ENCODE data around the gene EPN3.

The EPN3 gene

DNA sequence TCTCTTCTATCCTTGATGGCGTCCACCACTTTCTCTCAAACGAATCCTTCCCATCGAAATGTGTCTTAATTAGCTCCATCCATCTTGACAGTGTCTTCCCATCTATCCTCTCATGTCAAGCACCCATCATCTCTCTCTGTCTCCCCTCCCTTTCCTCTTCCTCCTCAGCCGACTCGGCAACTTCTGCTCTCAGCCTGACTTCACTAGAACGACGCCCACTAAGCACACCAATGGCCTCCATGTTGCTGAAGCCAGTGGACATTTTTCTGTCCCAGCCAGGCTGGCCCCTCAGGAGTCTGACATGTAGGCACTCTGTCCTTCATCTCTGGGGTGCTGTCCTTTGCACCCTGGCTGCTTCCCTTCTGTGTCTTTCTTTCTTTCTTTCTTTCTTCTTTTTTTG is 12.0 kb downstream of the EPN3 start:
- FAIRE-seq: no peak
- no peak for DNase-seq (ENCODE audit: insufficient read length, low spot score)
- TF ChIP-seq POLR2A (IDR thresholded peaks at IDR 0.05; ENCODE audit: low read depth, low read length): no peak

DNA sequence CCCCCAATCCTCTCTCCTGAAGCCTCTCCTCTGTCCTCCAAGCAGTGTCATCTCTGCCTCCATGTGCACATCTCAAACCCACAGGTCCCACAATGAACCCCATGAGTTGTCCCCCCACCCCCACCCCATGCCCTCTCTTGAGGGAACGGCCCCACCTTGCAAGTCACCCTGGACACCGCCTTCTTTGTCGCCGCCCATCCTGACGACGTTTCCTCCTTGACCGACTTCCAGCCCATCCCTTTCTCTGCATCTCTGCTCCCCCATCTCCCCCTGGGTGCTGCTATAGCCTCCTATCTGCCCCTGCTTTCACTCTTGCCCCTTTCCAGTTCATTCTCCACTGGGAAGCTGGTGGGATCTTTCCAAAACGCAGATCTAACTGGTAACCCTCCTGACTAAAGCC is 12.8 kb downstream of the EPN3 start:
- FAIRE-seq (no peak), DNase-seq (ENCODE audit: insufficient read length, low spot score) (no peak)
- no peak for TF ChIP-seq POLR2A (IDR thresholded peaks at IDR 0.05; ENCODE audit: low read depth, low read length)

DNA sequence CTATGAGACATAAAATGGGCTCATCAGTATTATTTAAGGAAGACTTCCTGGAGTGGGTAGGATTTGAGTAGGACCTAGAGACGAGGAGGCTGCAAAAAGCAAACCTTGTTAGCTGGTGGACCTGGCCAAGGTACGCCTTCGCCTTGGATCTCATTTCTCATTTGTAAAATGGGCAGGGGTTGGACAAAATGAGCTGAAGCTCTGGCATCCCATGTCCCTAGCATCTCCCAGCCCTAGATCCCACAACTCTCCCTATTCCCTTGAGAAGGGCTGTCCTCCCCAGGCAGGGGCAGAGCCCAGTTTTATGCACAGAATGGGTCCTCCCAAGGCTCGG is 14.1 kb downstream of the EPN3 start:
- DNase-seq (ENCODE audit: insufficient read length, low spot score) (no peak), FAIRE-seq (no peak)
- TF ChIP-seq POLR2A (IDR thresholded peaks at IDR 0.05; ENCODE audit: low read depth, low read length): no peak

DNA sequence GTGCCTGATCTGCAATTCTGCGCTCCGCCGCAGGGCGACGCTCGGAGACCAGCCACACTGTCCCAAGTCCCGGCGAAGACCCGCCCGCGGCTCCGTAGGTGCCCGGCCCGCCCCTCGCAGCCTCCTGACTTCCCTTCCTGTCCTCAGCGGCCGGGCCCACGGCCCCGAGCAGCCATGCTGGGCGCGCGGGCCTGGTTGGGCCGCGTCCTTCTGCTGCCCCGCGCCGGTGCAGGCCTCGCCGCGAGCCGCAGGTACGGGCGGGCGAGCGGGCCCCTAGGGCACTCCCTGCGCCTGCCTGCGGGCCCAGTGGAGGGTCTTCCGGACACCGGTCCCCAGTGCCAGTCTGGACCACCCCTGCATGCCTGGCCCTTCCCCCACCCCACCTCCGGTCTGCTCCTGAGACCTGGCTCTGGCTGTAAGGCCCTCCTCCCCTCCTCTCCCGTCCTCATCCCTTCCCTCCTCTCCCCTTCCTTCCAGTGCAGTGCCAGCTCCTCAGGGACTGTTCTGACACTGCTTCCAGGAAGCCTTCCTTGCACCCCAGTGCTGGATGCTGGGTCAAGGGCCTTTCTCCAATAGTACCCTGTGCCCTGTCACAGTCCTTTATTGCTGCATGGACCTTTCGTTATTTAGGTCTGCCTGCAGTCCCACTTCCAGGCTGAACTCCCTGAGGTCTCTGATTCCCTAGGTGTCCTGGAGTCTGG is 14.7 kb downstream of the EPN3 start, which contains the start of gene SPATA20:
Gene SPATA20 (plus strand): TSS at position 140 of the 701 bp plus-strand sequence. CDS start 35 bp downstream, at position 175.
- FAIRE-seq (no peak), DNase-seq (ENCODE audit: insufficient read length, low spot score) (peak; percentile 96)
- TF ChIP-seq POLR2A (IDR thresholded peaks at IDR 0.05; ENCODE audit: low read depth, low read length): peak; percentile 84

DNA sequence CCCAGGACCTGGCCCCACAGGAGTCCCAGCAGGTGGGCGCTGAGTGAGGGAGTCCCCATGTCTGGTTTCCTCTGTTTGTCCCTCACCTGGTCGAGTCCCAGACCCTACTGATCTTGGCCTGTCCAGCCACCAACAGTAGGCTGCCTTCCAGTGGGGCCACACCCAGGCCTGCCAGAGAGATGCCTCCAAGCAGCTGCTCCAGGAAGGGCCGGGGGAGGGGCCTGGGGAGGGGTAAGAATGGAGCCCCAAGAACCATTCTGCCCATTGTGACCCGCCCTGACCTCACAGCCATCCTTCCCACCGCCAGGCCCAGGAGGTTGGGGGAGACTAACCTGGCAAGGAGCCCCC is 15.2 kb downstream of the EPN3 start:
- DNase-seq (ENCODE audit: insufficient read length, low spot score): no peak
- TF ChIP-seq POLR2A (IDR thresholded peaks at IDR 0.05; ENCODE audit: low read depth, low read length): no peak
- no peak for FAIRE-seq

DNA sequence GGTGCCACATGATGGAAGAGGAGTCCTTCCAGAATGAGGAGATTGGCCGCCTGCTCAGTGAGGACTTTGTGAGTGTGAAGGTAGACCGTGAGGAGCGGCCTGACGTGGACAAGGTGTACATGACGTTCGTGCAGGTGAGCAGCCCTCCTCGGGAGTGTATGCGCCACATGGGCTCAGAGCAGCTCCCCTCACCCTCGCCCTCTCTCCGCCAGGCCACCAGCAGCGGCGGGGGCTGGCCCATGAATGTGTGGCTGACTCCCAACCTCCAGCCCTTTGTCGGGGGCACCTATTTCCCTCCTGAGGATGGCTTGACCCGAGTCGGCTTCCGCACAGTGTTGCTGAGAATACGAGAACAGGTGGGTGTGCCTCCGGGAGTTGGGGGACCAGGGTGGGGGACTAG is 16.3 kb downstream of the EPN3 start:
- TF ChIP-seq POLR2A (IDR thresholded peaks at IDR 0.05; ENCODE audit: low read depth, low read length): no peak
- FAIRE-seq (no peak), DNase-seq (ENCODE audit: insufficient read length, low spot score) (no peak)

DNA sequence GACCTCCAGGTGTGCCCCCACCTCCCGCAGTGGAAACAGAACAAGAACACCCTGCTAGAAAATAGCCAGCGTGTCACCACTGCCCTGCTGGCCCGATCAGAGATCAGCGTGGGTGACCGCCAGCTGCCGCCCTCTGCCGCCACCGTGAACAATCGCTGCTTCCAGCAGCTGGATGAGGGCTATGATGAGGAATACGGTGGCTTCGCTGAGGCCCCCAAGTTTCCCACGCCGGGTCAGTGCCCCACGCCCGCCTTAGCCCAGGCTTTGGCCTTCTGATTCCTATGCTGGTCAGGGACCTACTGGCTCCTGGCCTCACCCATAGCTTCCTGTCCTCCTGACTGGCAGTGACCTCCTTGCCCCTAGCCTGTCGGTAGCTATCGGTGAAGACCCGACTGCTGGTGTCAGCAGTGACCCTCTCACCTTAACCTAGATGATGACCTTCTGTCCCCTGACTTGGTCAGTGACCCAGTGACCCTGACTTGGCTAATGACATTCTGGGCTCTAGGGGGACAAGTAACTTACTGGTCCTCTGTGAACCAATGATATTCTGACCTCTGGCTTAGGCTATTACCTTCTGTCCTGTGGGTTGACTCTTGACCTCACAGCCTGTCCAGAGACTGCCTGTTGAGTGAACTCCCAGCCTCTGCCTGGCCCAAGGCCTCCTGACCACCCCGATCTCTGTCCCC is 16.9 kb downstream of the EPN3 start:
- no peak for FAIRE-seq
- TF ChIP-seq POLR2A (IDR thresholded peaks at IDR 0.05; ENCODE audit: low read depth, low read length): no peak

DNA sequence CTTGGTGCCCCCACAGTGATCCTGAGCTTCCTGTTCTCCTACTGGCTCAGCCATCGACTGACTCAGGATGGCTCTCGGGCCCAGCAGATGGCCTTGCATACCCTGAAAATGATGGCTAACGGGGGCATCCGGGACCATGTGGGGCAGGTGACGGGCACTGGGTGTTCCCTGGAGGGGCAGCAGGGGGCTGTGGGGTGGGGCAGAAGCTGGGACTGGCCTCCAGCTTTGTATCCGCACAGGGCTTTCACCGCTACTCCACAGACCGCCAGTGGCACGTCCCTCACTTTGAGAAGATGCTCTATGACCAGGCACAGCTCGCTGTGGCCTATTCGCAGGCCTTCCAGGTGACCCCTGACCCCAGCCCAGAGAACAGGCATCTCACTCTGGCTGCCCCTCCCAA is 17.4 kb downstream of the EPN3 start:
- FAIRE-seq (no peak), DNase-seq (ENCODE audit: insufficient read length, low spot score) (no peak)
- TF ChIP-seq POLR2A (IDR thresholded peaks at IDR 0.05; ENCODE audit: low read depth, low read length): no peak

More for the DNA sequence above, 16.9 kb downstream of the EPN3 start:
- no peak for DNase-seq (ENCODE audit: insufficient read length, low spot score)

DNA sequence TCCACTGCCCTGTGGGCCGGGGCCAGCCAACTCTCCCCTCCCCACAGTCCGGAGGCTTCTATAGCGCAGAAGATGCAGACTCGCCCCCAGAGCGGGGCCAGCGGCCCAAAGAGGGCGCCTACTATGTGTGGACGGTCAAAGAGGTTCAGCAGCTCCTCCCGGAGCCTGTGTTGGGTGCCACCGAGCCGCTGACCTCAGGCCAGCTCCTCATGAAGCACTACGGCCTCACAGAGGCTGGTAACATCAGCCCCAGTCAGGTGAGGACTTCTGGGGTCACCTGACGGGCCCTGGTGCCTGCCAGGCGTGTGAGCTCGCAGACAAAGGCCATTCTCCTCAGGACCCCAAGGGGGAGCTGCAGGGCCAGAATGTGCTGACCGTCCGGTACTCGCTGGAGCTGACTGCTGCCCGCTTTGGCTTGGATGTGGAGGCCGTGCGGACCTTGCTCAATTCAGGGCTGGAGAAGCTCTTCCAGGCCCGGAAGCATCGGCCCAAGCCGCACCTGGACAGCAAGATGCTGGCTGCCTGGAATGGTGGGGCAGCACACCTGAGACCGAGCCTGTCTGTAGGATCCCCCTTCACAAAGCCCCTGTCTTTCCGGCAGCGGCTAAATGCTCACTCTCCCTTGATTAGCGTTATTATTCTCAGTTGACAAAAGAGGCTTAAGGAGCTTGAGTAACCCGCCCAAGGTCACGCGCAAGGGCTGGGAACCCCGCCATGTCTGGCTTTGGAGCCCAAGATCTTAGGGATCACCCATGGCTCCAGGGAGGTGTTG is 18.3 kb downstream of the EPN3 start:
- FAIRE-seq (no peak), DNase-seq (ENCODE audit: insufficient read length, low spot score) (peak; percentile 82)
- TF ChIP-seq POLR2A (IDR thresholded peaks at IDR 0.05; ENCODE audit: low read depth, low read length): no peak

DNA sequence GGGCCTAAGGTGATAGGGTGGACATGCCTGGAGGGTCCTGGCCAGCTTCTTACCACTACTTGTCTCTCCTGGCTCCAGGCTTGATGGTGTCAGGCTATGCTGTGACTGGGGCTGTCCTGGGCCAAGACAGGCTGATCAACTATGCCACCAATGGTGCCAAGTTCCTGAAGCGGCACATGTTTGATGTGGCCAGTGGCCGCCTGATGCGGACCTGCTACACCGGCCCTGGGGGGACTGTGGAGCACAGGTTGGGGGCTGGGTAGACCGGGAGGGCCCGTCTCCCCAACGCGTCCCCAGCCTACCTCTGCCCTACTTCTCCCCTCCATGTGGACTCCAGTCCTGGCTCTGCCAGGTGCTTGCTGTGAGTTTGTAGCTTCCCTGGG is 18.9 kb downstream of the EPN3 start:
- TF ChIP-seq POLR2A (IDR thresholded peaks at IDR 0.05; ENCODE audit: low read depth, low read length): no peak
- no peak for FAIRE-seq

DNA sequence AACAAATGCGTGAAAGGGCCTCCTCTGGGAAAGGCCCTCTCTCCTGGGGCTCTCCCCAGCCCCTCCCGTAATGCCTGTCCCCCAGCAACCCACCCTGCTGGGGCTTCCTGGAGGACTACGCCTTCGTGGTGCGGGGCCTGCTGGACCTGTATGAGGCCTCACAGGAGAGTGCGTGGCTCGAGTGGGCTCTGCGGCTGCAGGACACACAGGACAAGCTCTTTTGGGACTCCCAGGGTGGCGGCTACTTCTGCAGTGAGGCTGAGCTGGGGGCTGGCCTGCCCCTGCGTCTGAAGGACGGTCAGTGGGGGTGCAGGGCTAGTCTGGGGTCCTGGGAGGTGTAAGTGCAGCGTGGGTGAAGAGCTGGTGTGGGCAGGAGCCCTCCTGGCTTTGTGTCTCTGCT is 19.3 kb downstream of the EPN3 start:
- FAIRE-seq: no peak

More for the DNA sequence above, 18.9 kb downstream of the EPN3 start:
- no peak for DNase-seq (ENCODE audit: insufficient read length, low spot score)

DNA sequence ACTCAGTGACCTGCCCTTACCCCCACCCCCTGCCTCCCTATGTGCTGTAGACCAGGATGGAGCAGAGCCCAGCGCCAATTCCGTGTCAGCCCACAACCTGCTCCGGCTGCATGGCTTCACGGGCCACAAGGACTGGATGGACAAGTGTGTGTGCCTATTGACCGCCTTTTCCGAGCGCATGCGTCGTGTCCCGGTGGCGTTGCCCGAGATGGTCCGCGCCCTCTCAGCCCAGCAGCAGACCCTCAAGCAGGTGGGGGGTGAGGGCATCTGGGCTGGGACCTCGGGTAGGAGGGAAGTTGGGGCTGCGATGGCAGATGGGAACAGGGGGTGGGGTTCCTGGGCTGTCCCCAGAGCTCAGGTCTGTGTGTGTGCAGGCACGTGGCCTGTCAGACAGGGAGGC is 21.7 kb downstream of the EPN3 start:
- no peak for TF ChIP-seq POLR2A (IDR thresholded peaks at IDR 0.05; ENCODE audit: low read depth, low read length)
- no peak for FAIRE-seq
- no peak for DNase-seq (ENCODE audit: insufficient read length, low spot score)

More for the DNA sequence above, 19.3 kb downstream of the EPN3 start:
- no peak for DNase-seq (ENCODE audit: insufficient read length, low spot score)
- no peak for TF ChIP-seq POLR2A (IDR thresholded peaks at IDR 0.05; ENCODE audit: low read depth, low read length)

DNA sequence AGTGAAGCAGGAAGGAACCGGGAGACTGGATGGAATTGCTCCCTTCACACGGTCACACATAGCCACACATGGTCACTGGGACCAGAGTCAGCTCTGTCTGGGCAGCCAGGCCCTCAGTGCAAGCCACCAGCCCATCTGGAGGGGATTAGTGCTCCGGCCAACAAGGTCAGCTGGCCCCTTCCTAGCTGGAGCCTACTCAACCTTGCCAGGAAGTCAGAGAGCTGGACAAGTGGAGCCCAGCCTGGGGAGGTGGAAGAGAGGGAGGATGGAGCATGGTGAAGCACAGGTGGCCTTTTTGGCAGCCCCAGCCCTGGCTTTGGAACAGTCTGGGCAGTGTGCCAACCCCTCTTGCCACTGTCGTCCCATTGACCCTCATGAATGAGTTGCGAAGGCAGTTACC is 24.3 kb downstream of the EPN3 start:
- DNase-seq (ENCODE audit: insufficient read length, low spot score) (no peak), FAIRE-seq (no peak)
- no peak for TF ChIP-seq POLR2A (IDR thresholded peaks at IDR 0.05; ENCODE audit: low read depth, low read length)

DNA sequence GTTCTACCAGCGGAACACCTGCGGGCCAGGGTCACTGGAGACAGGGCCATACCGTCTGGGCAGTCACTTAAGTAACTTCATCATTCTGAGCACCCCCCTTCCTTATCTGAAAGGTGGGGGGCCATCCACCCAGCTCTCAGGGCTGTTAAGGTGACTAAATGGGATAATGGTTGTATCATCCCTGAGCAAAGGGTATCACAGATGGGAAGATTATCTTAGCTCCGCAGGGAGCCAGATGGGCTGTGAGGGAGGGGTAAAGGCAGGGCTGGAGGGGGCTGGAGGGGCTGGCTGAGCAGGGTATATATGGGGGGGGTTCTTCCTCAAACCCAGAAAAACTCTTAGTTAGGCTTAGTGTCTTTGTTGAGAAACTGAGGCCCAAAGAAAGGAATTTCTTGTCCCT is 25.1 kb downstream of the EPN3 start:
- DNase-seq (ENCODE audit: insufficient read length, low spot score) (no peak), FAIRE-seq (no peak)
- no peak for TF ChIP-seq POLR2A (IDR thresholded peaks at IDR 0.05; ENCODE audit: low read depth, low read length)

DNA sequence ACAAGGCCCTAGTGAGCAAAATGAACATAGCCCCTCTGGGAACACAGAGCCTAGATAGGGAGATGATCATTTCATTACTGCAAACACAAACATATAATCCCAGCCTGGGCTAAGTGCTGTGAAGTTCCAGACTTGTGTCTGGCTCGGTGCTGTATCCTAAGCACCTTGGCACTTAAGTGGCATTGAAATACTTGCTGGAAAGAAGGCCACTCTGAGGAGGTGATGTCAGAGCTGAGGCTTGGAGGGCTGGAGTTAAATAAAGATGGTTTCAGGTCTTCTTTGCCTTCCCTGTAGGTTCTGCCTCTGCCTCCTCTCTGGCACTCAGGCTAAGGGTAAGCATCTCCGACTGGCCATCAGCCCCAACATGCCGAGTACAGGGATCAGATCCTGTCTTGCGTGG is 25.6 kb downstream of the EPN3 start:
- TF ChIP-seq POLR2A (IDR thresholded peaks at IDR 0.05; ENCODE audit: low read depth, low read length): no peak
- DNase-seq (ENCODE audit: insufficient read length, low spot score): no peak
- no peak for FAIRE-seq
